Type B pancreatic cell (in vitro differentiated cells): Measurements from ENCODE around the gene MIER2. TPM values are rescaled to one million over a fixed set of nuclear protein-coding genes. Genes with fewer than 3 reads are reported as not detected.

Experiments
- DNase-seq: peaks from one replicate; pipeline ENCODE4 v3.0.0; 2021; ENCODE audit warnings: mixed read lengths; ENCODE audit not compliant: unreplicated experiment; ENCODE audit errors: extremely low spot score
- H3K27ac Mint-ChIP-seq: 2 replicates; pipeline ENCODE4 v1.8.0; 2021; ENCODE audit warnings: mild to moderate bottlenecking, mixed read lengths
- H3K27me3 Mint-ChIP-seq: 2 replicates; pipeline ENCODE4 v1.8.0; 2021; ENCODE audit warnings: mixed read lengths
- H3K36me3 Mint-ChIP-seq: 2 replicates; pipeline ENCODE4 v1.8.0; 2021; ENCODE audit warnings: mixed read lengths
- H3K4me1 Mint-ChIP-seq: one replicate; pipeline ENCODE4 v1.8.0; 2021; ENCODE audit warnings: mixed read lengths; ENCODE audit not compliant: unreplicated experiment
- H3K4me3 Mint-ChIP-seq: 2 replicates; pipeline ENCODE4 v1.8.0; 2021; ENCODE audit warnings: mild to moderate bottlenecking, mixed read lengths
- H3K9me3 Mint-ChIP-seq: 2 replicates; pipeline ENCODE4 v1.8.0; 2021; ENCODE audit warnings: mixed read lengths
- CTCF ChIP-seq: fragments of 200-600 bp; sonication (generic); conservative IDR thresholded peaks from 2 replicates; pipeline ENCODE4 v1.5.0; 2021; ENCODE audit warnings: antibody characterized with exemption, mild to moderate bottlenecking
- total RNA-seq: library from RNA; stranded (reverse); gene quantifications from 2 replicates; pipeline ENCODE4 v1.2.1, GENCODE V29; 2021; ENCODE audit warnings: low replicate concordance

Gene MIER2
- total RNA-seq, 1 donor from 2014 or later: 42.3 TPM

GRCh38 chr19:369876-370275 lies 25.3 kb upstream of the MIER2 start:
- no peaks in the 10 kb centered on the region for H3K9me3 Mint-ChIP-seq
- peak; percentile 44 for DNase-seq
- H3K27ac Mint-ChIP-seq: no peak overlapping the region
- H3K4me3 Mint-ChIP-seq: no peak overlapping the region
- peaks cover 22% of the 10 kb centered on the region for H3K27me3 Mint-ChIP-seq
- peaks cover 7% of the 10 kb centered on the region for H3K4me1 Mint-ChIP-seq
- TF ChIP-seq CTCF: no peak
- no peaks in the 10 kb centered on the region for H3K36me3 Mint-ChIP-seq

GRCh38 chr19:369256-369655 lies 24.7 kb upstream of the MIER2 start:
- Mint-ChIP-seq H3K36me3 (no peaks in the 10 kb centered on the region), H3K4me3 (no peak overlapping the region), H3K9me3 (no peaks in the 10 kb centered on the region), H3K27me3 (peaks cover 22% of the 10 kb centered on the region), H3K4me1 (peaks cover 7% of the 10 kb centered on the region), H3K27ac (no peak overlapping the region)
- no peak for DNase-seq
- no peak for TF ChIP-seq CTCF

DNA sequence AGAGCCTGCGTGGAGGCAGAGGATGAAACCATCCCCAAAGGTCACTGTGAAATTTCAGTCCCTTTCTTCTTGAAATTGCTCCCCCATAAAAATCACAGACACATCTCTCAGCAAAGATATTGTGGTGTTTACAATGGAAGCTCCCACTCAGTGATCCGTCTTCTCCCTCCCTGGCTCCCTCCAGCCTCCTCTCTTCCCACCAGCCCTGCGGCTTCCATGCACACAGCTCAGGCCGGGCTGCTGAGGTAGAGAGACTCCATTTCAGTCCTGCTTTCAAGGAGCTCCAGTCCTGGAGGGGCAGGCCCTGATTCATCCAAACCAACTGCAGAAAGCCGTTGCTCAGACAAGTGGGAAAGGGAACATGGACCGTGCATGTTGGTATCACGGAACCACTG lies 24.0 kb upstream of the MIER2 start:
- no peak for TF ChIP-seq CTCF
- peaks cover 22% of the 10 kb centered on the region for H3K27me3 Mint-ChIP-seq
- H3K4me1 Mint-ChIP-seq: peaks cover 7% of the 10 kb centered on the region
- no peak overlapping the region for H3K27ac Mint-ChIP-seq
- no peak overlapping the region for H3K4me3 Mint-ChIP-seq
- no peak for DNase-seq
- H3K9me3 Mint-ChIP-seq: no peaks in the 10 kb centered on the region
- no peaks in the 10 kb centered on the region for H3K36me3 Mint-ChIP-seq

- Mint-ChIP-seq H3K27ac (no peak overlapping the region), H3K4me1 (peaks cover 7% of the 10 kb centered on the region), H3K4me3 (no peak overlapping the region), H3K36me3 (no peaks in the 10 kb centered on the region), H3K9me3 (no peaks in the 10 kb centered on the region), H3K27me3 (peaks cover 22% of the 10 kb centered on the region)
- no peak for TF ChIP-seq CTCF
- no peak for DNase-seq
These were observed 23.5 kb upstream of the MIER2 start for GRCh38 chr19:367963-368629.

DNA sequence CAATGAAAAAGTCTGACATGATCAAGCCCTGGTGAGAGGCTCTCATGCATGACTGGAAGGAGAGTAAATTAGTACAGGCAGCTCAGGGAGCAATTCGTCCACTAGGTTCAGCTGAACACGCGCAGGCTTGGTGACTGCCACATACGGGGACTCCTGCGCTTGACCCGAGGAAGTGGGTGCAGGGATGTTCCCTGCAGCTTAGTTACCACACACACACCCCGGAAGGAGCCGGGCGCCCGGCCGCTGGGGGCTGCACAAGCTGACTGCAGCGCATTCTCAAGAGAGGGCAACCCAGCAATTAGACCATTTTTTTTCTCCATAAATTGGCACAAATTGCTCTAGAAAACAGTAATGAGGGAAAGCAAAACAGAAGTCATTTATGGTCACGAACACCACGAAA lies 23.0 kb upstream of the MIER2 start:
- Mint-ChIP-seq H3K36me3 (no peaks in the 10 kb centered on the region), H3K4me1 (peaks cover 7% of the 10 kb centered on the region), H3K9me3 (no peaks in the 10 kb centered on the region), H3K4me3 (no peak overlapping the region), H3K27ac (no peak overlapping the region), H3K27me3 (peaks cover 22% of the 10 kb centered on the region)
- no peak for DNase-seq
- TF ChIP-seq CTCF: no peak

- DNase-seq: no peak
- Mint-ChIP-seq H3K9me3 (no peaks in the 10 kb centered on the region), H3K27ac (no peak overlapping the region), H3K4me3 (no peak overlapping the region), H3K4me1 (peaks cover 6% of the 10 kb centered on the region), H3K27me3 (peaks cover 21% of the 10 kb centered on the region), H3K36me3 (no peaks in the 10 kb centered on the region)
- TF ChIP-seq CTCF: no peak
These were observed 22.4 kb upstream of the MIER2 start for GRCh38 chr19:366951-367350.
